GM12865 (cell line): Measurements from ENCODE around the gene DOCK8.

Source experiments
- DNase-seq: peaks from one replicate; pipeline ENCODE4 v3.0.0; 2010; ENCODE audit warnings: low read depth
- H3K4me3 ChIP-seq: 2 replicates; pipeline ENCODE4 v1.5.1; 2011; ENCODE audit warnings: mild to moderate bottlenecking, low read depth, low read length, control low read depth
- CTCF ChIP-seq: IDR thresholded peaks from 2 replicates; pipeline ENCODE4 v1.5.1; 2011; ENCODE audit warnings: low read length, control low read depth, low read depth, inconsistent platforms; ENCODE audit not compliant: insufficient read depth; ENCODE audit errors: missing control alignments

Gene DOCK8

GRCh38 chr9:336039-336438, 121.4 kb downstream of the DOCK8 start:
- TF ChIP-seq CTCF: no peak
- DNase-seq: no peak

GRCh38 chr9:338602-339001, 123.9 kb downstream of the DOCK8 start:
- no peak overlapping the region for H3K4me3 ChIP-seq
- no peak for DNase-seq
- no peak for TF ChIP-seq CTCF

More at GRCh38 chr9:336039-336438, 121.4 kb downstream of the DOCK8 start:
- H3K4me3 ChIP-seq: no peak overlapping the region

- H3K4me3 ChIP-seq: no peak overlapping the region
- DNase-seq: no peak
- no peak for TF ChIP-seq CTCF
Measured at GRCh38 chr9:341634-342421, 127.2 kb downstream of the DOCK8 start.

- TF ChIP-seq CTCF: no peak
- no peak overlapping the region for H3K4me3 ChIP-seq
- DNase-seq: no peak
Measured at GRCh38 chr9:343773-344172, 129.1 kb downstream of the DOCK8 start.

GRCh38 chr9:346111-346571, 131.5 kb downstream of the DOCK8 start:
- no peak for TF ChIP-seq CTCF
- no peak overlapping the region for H3K4me3 ChIP-seq

GRCh38 chr9:347667-348292, 133.1 kb downstream of the DOCK8 start:
- TF ChIP-seq CTCF: peak; percentile 20
- no peak overlapping the region for H3K4me3 ChIP-seq
- DNase-seq: no peak

More at GRCh38 chr9:346111-346571, 131.5 kb downstream of the DOCK8 start:
- DNase-seq: no peak

- no peak for TF ChIP-seq CTCF
- H3K4me3 ChIP-seq: no peak overlapping the region
- no peak for DNase-seq
Measured at GRCh38 chr9:350384-350783, 135.7 kb downstream of the DOCK8 start.
